CD8-positive, alpha-beta memory T cell (primary cell): Measurements from ENCODE around the gene RPL27. TPM values are rescaled to one million over a fixed set of nuclear protein-coding genes. Genes with fewer than 3 reads are reported as not detected.

Experiments
- CTCF ChIA-PET: fragments of 350-600 bp; sonication (Branson Sonifier 250); formaldehyde crosslinking; loops from one replicate; lab custom pipeline; 2021; ENCODE audit warnings: antibody characterized with exemption; lab: Charles Lee
- POLR2A ChIA-PET: fragments of 350-600 bp; sonication (Branson Sonifier 250); formaldehyde crosslinking; loops from one replicate; lab custom pipeline; 2021; ENCODE audit warnings: antibody characterized with exemption; lab: Charles Lee
- DNase-seq, 5 donors: peaks; one replicate each; pipeline versions ENCODE4 v3.0.0 to v3.0.0-alpha.2; 2020 to 2022; ENCODE audit warnings: mixed read lengths in 1 of 5
- H3K27ac ChIP-seq: one replicate; pipeline ENCODE4 v1.7.0; 2013; ENCODE audit warnings: low read depth, mild to moderate bottlenecking, low read length, moderate library complexity
- H3K27me3 ChIP-seq: 2 replicates; pipeline ENCODE4 v1.7.0; 2013; ENCODE audit warnings: low read length, mild to moderate bottlenecking; ENCODE audit not compliant: insufficient read depth, poor library complexity, severe bottlenecking
- H3K36me3 ChIP-seq: 2 replicates; pipeline ENCODE4 v1.7.0; 2013; ENCODE audit warnings: mild to moderate bottlenecking, low read length, moderate library complexity; ENCODE audit not compliant: insufficient read depth
- H3K4me1 ChIP-seq: 2 replicates; pipeline ENCODE4 v1.7.0; 2013; ENCODE audit warnings: mild to moderate bottlenecking, low read length, moderate library complexity; ENCODE audit not compliant: insufficient read depth
- H3K4me3 ChIP-seq: 2 replicates; pipeline ENCODE4 v1.7.0; 2013; ENCODE audit warnings: mild to moderate bottlenecking, low read length
- H3K9me3 ChIP-seq: 2 replicates; pipeline ENCODE4 v1.7.0; 2013; ENCODE audit warnings: mild to moderate bottlenecking, low read length
- H3K27ac Mint-ChIP-seq, 8 donors: one replicate each; pipeline ENCODE4 v1.8.0; 2020 to 2021; ENCODE audit warnings: mixed read lengths in 8 of 8, mild to moderate bottlenecking in 6 of 8, inconsistent platforms in 3 of 8, moderate library complexity in 3 of 8
- H3K27me3 Mint-ChIP-seq, 2 donors: one replicate each; pipeline ENCODE4 v1.8.0; 2020 to 2021; ENCODE audit warnings: mixed read lengths in 2 of 2, mild to moderate bottlenecking in 1 of 2, moderate library complexity in 1 of 2
- H3K36me3 Mint-ChIP-seq, 3 donors: one replicate each; pipeline ENCODE4 v1.8.0; 2020 to 2021; ENCODE audit warnings: mixed read lengths in 3 of 3, inconsistent platforms in 1 of 3, mild to moderate bottlenecking in 1 of 3
- H3K4me1 Mint-ChIP-seq, 3 donors: one replicate each; pipeline ENCODE4 v1.8.0; 2020 to 2021; ENCODE audit warnings: mixed read lengths in 3 of 3, inconsistent platforms in 1 of 3, mild to moderate bottlenecking in 1 of 3
- H3K4me3 Mint-ChIP-seq, 7 donors: one replicate each; pipeline ENCODE4 v1.8.0; 2020 to 2021; ENCODE audit warnings: mixed read lengths in 7 of 7, mild to moderate bottlenecking in 6 of 7, moderate library complexity in 4 of 7, inconsistent platforms in 2 of 7
- H3K9me3 Mint-ChIP-seq, 5 donors: one replicate each; pipeline ENCODE4 v1.8.0; 2020 to 2022; ENCODE audit warnings: mixed read lengths in 5 of 5, mild to moderate bottlenecking in 3 of 5, moderate library complexity in 2 of 5, inconsistent platforms in 1 of 5
- polyA plus RNA-seq: library from polyadenylated mRNA; unstranded; fragments of 300-500 nt; fragmentation: Illumina TruSeq; gene quantifications from one replicate; pipeline ENCODE4 v1.2.3, GENCODE V29; 2021
- total RNA-seq, 2 experiments: library from RNA; stranded (reverse); gene quantifications; one replicate each; pipeline ENCODE4 v1.2.3, GENCODE V29; 2021

Gene RPL27
- total and polyA plus RNA-seq, 3 experiments from 2014 or later: 1,412 to 1,922 (median 1,428) TPM

GRCh38 chr17:43018008-43018853 lies 20.0 kb downstream of the RPL27 start:
- Histone ChIP-seq H3K36me3 (peaks cover 5% of the 10 kb centered on the region), H3K9me3 (no peaks in the 10 kb centered on the region), H3K27me3 (no peaks in the 10 kb centered on the region), H3K4me3 (no peak overlapping the region), H3K4me1 (peaks cover 14% of the 10 kb centered on the region), H3K27ac (no peak overlapping the region)
- peak in 2 of 5 donors; percentile 39 to 78 for DNase-seq
- ChIA-PET POLR2A (interaction anchor here (0.6 to 0.7 kb wide), 2 partner anchors 72 to 1703 kb away, joined by 3 to 7 read pairs; no protein-coding TSS in a partner anchor), CTCF (no interaction called here)
- H3K4me3 Mint-ChIP-seq: peak overlapping the region in 2 of 7 donors; percentile 20 to 77
- peaks cover 0 to 32% (median 4%) of the 10 kb centered on the region in 3 donors for H3K36me3 Mint-ChIP-seq
- H3K27ac Mint-ChIP-seq: peak overlapping the region; percentile 12 to 82 (median 66)
- peaks cover 14 to 44% (median 36%) of the 10 kb centered on the region in 3 donors for H3K4me1 Mint-ChIP-seq
- H3K9me3 Mint-ChIP-seq: no peaks in the 10 kb centered on the region
- H3K27me3 Mint-ChIP-seq: no peaks in the 10 kb centered on the region

GRCh38 chr17:43018932-43019331 lies 20.7 kb downstream of the RPL27 start:
- H3K4me1 Mint-ChIP-seq: peaks cover 14 to 44% (median 36%) of the 10 kb centered on the region in 3 donors
- peak overlapping the region in 1 of 7 donors; percentile 77 for H3K4me3 Mint-ChIP-seq
- peaks cover 0 to 25% (median 3%) of the 10 kb centered on the region in 3 donors for H3K36me3 Mint-ChIP-seq
- H3K4me3 ChIP-seq: no peak overlapping the region
- peak overlapping the region; percentile 24 for H3K27ac ChIP-seq
- DNase-seq: no peak
- H3K27ac Mint-ChIP-seq: peak overlapping the region in 7 of 8 donors; percentile 2 to 75 (median 61)
- no peaks in the 10 kb centered on the region for H3K9me3 ChIP-seq
- ChIA-PET CTCF (no interaction called here), POLR2A (no interaction called here)
- no peaks in the 10 kb centered on the region for H3K9me3 Mint-ChIP-seq
- H3K4me1 ChIP-seq: peaks cover 15% of the 10 kb centered on the region
- no peaks in the 10 kb centered on the region for H3K27me3 Mint-ChIP-seq
- no peaks in the 10 kb centered on the region for H3K36me3 ChIP-seq
- no peaks in the 10 kb centered on the region for H3K27me3 ChIP-seq

GRCh38 chr17:43019418-43019817 lies 21.2 kb downstream of the RPL27 start:
- Histone ChIP-seq H3K27me3 (no peaks in the 10 kb centered on the region), H3K9me3 (no peaks in the 10 kb centered on the region), H3K27ac (peak overlapping the region; percentile 43), H3K4me1 (peaks cover 20% of the 10 kb centered on the region), H3K4me3 (no peak overlapping the region), H3K36me3 (no peaks in the 10 kb centered on the region)
- Mint-ChIP-seq H3K27ac (peak overlapping the region; percentile 1 to 87 (median 60)), H3K4me3 (peak overlapping the region in 6 of 7 donors; percentile 20 to 90 (median 60)), H3K36me3 (peaks cover 0 to 20% (median 3%) of the 10 kb centered on the region in 3 donors), H3K4me1 (peaks cover 16 to 47% (median 39%) of the 10 kb centered on the region in 3 donors), H3K27me3 (no peaks in the 10 kb centered on the region), H3K9me3 (no peaks in the 10 kb centered on the region)
- ChIA-PET CTCF (no interaction called here), POLR2A (no interaction called here)
- no peak for DNase-seq

GRCh38 chr17:43020030-43020621 lies 21.9 kb downstream of the RPL27 start:
- Mint-ChIP-seq H3K4me3 (peak overlapping the region; percentile 20 to 93 (median 61)), H3K4me1 (peaks cover 21 to 49% (median 45%) of the 10 kb centered on the region in 3 donors), H3K9me3 (no peaks in the 10 kb centered on the region), H3K27ac (peak overlapping the region; percentile 32 to 93 (median 60)), H3K36me3 (peaks cover 0 to 15% (median 0%) of the 10 kb centered on the region in 3 donors), H3K27me3 (no peaks in the 10 kb centered on the region)
- DNase-seq: no peak
- Histone ChIP-seq H3K36me3 (no peaks in the 10 kb centered on the region), H3K27ac (peak overlapping the region; percentile 43), H3K27me3 (no peaks in the 10 kb centered on the region), H3K4me1 (peaks cover 23% of the 10 kb centered on the region), H3K4me3 (no peak overlapping the region), H3K9me3 (no peaks in the 10 kb centered on the region)
- ChIA-PET POLR2A (no interaction called here), CTCF (no interaction called here)

GRCh38 chr17:43020789-43021740 lies 22.8 kb downstream of the RPL27 start:
- no peaks in the 10 kb centered on the region for H3K36me3 ChIP-seq
- peaks cover 23% of the 10 kb centered on the region for H3K4me1 ChIP-seq
- H3K4me3 ChIP-seq: peak overlapping the region; percentile 73
- Mint-ChIP-seq H3K4me1 (peaks cover 21 to 52% (median 45%) of the 10 kb centered on the region in 3 donors), H3K27me3 (no peaks in the 10 kb centered on the region), H3K36me3 (peaks cover 0 to 5% (median 0%) of the 10 kb centered on the region in 3 donors), H3K9me3 (no peaks in the 10 kb centered on the region), H3K27ac (peak overlapping the region; percentile 66 to 87 (median 78)), H3K4me3 (peak overlapping the region; percentile 87 to 95 (median 90))
- no peaks in the 10 kb centered on the region for H3K27me3 ChIP-seq
- peak in 3 of 5 donors; percentile 30 to 61 (median 43) for DNase-seq
- H3K27ac ChIP-seq: peak overlapping the region; percentile 47
- ChIA-PET CTCF (interaction anchor here (1.2 kb wide), 1 partner anchor 105 kb away, joined by 3 read pairs; no protein-coding TSS in a partner anchor), POLR2A (interaction anchor here (0.6 to 1.0 kb wide), 3 partner anchors 23 to 150 kb away, joined by 4 to 6 read pairs (median 5); partner anchors contain the start of genes NBR1 and RPL27)
- no peaks in the 10 kb centered on the region for H3K9me3 ChIP-seq

GRCh38 chr17:43021741-43022512 lies 23.7 kb downstream of the RPL27 start, which contains the start of gene VAT1:
Gene VAT1, minus strand, starts transcription at chr17:43022385. Its CDS starts 63 bp downstream, at chr17:43022322.
- peak within 1 kb of the TSS; percentile 27 to 88 (median 81) for H3K27ac Mint-ChIP-seq
- no peaks in the 10 kb centered on the region for H3K36me3 ChIP-seq

More at GRCh38 chr17:43021741-43022512, 23.7 kb downstream of the RPL27 start, which contains the start of gene VAT1:
- H3K36me3 Mint-ChIP-seq: peaks cover 0 to 3% (median 0%) of the 10 kb centered on the region in 3 donors
- Histone ChIP-seq H3K4me1 (peaks cover 23% of the 10 kb centered on the region), H3K27me3 (no peaks in the 10 kb centered on the region), H3K9me3 (no peaks in the 10 kb centered on the region), H3K4me3 (peak within 1 kb of the TSS; percentile 73), H3K27ac (peak within 1 kb of the TSS; percentile 47)
- DNase-seq: peak; percentile 35 to 72 (median 59)
- ChIA-PET CTCF (interaction anchor here (0.8 to 1.6 kb wide), 5 partner anchors 15 to 462 kb away, joined by 3 to 4 read pairs (median 3); partner anchors contain the start of genes BECN1, DHX8 and IFI35), POLR2A (interaction anchor here (0.7 to 1.0 kb wide), 3 partner anchors 24 to 150 kb away, joined by 4 to 6 read pairs (median 5); partner anchors contain the start of genes NBR1 and RPL27)
- no peaks in the 10 kb centered on the region for H3K27me3 Mint-ChIP-seq
- H3K4me3 Mint-ChIP-seq: peak within 1 kb of the TSS; percentile 87 to 95 (median 90)
- peaks cover 21 to 52% (median 45%) of the 10 kb centered on the region in 3 donors for H3K4me1 Mint-ChIP-seq
- no peaks in the 10 kb centered on the region for H3K9me3 Mint-ChIP-seq
